Measurements from ENCODE around the gene DLGAP4.

DLGAP4 gene

GRCh38 chr20:36493801-36494114 lies 187.6 kb downstream of the DLGAP4 start:
- in situ Hi-C loops (cut with HindIII; ENCODE audit: low sequenced_read_pairs) = no loop called here
- DNase-seq (ENCODE audit: low read depth, low spot score) = peak; percentile 89
- TF ChIP-seq CTCF (IDR thresholded peaks at IDR 0.05; ENCODE audit: low read depth, low read length) = no peak
- no peak overlapping the region for H3K4me3 ChIP-seq (ENCODE audit: low read depth, low read length)

- no peak for TF ChIP-seq CTCF (IDR thresholded peaks at IDR 0.05; ENCODE audit: low read depth, low read length)
- in situ Hi-C loops (cut with HindIII; ENCODE audit: low sequenced_read_pairs) = no loop called here
These were observed 190.8 kb downstream of the DLGAP4 start for GRCh38 chr20:36496707-36497669.

GRCh38 chr20:36497856-36498255 lies 191.7 kb downstream of the DLGAP4 start:
- in situ Hi-C loops (cut with HindIII; ENCODE audit: low sequenced_read_pairs) = no loop called here
- H3K4me3 ChIP-seq (ENCODE audit: low read depth, low read length) = no peak overlapping the region
- TF ChIP-seq CTCF (IDR thresholded peaks at IDR 0.05; ENCODE audit: low read depth, low read length) = no peak
- DNase-seq (ENCODE audit: low read depth, low spot score) = no peak

More at GRCh38 chr20:36496707-36497669, 190.8 kb downstream of the DLGAP4 start:
- no peak for DNase-seq (ENCODE audit: low read depth, low spot score)
- H3K4me3 ChIP-seq (ENCODE audit: low read depth, low read length) = no peak overlapping the region

- no peak for TF ChIP-seq CTCF (IDR thresholded peaks at IDR 0.05; ENCODE audit: low read depth, low read length)
- in situ Hi-C loops (cut with HindIII; ENCODE audit: low sequenced_read_pairs) = no loop called here
- no peak overlapping the region for H3K4me3 ChIP-seq (ENCODE audit: low read depth, low read length)
- DNase-seq (ENCODE audit: low read depth, low spot score) = no peak
These were observed 192.4 kb downstream of the DLGAP4 start for GRCh38 chr20:36498386-36499179.

- no peak overlapping the region for H3K4me3 ChIP-seq (ENCODE audit: low read depth, low read length)
- in situ Hi-C loops (cut with HindIII; ENCODE audit: low sequenced_read_pairs) = no loop called here
- TF ChIP-seq CTCF (IDR thresholded peaks at IDR 0.05; ENCODE audit: low read depth, low read length) = no peak
- no peak for DNase-seq (ENCODE audit: low read depth, low spot score)
These were observed 193.1 kb downstream of the DLGAP4 start for GRCh38 chr20:36499211-36499610.

GRCh38 chr20:36499723-36500501 lies 193.8 kb downstream of the DLGAP4 start:
- TF ChIP-seq CTCF (IDR thresholded peaks at IDR 0.05; ENCODE audit: low read depth, low read length) = no peak
- no peak overlapping the region for H3K4me3 ChIP-seq (ENCODE audit: low read depth, low read length)
- in situ Hi-C loops (cut with HindIII; ENCODE audit: low sequenced_read_pairs) = no loop called here
- DNase-seq (ENCODE audit: low read depth, low spot score) = peak; percentile 63

Data from astrocyte of the spinal cord (primary cell).